ENCODE results near the gene THAP4. TPM values are rescaled to one million over a fixed set of nuclear protein-coding genes. Genes with fewer than 3 reads are reported as not detected.

THAP4 gene
- total and polyA plus RNA-seq, 2 of the 4 experiments (the other 2 are of a cell fraction): 33.9 to 55.1 TPM

GRCh38 chr2:241575624-241576292 is 61.2 kb downstream of the THAP4 start:
- no peak overlapping the region for H3K56ac ChIP-seq (ENCODE audit: extremely low read depth, insufficient read depth, low read length)
- BruUV-seq (replicated peaks): no TSS peak
- H3K4me1 ChIP-seq (ENCODE audit: control insufficient read depth, insufficient read depth, low read length): peaks cover 5% of the 10 kb centered on the region; the same call in 1 of the 2 replicates
- H3K4me2 ChIP-seq (ENCODE audit: low read depth, low read length): no peak overlapping the region
- no peak overlapping the region for H3K9ac ChIP-seq (ENCODE audit: low read depth, low read length)
- no peak overlapping the region for H3K27ac ChIP-seq (ENCODE audit: insufficient read depth, low read length)
- intact Hi-C loops (cut with micrococcal nuclease) (no loop called here), dilution Hi-C loops (cut with HindIII; ENCODE audit: low sequenced_read_pairs, unreplicated experiment) (no loop called here), in situ Hi-C loops (cut with MboI; ENCODE audit: low sequenced_read_pairs) (no loop called here)
- ChIA-PET CTCF (no interaction called here), POLR2A (ENCODE audit: unreplicated experiment) (no interaction called here)
- H4K8ac ChIP-seq (ENCODE audit: low read depth in 2 of 2, low read length in 2 of 2): no peak overlapping the region
- no peak overlapping the region for H2BK15ac ChIP-seq (ENCODE audit: low read depth, low read length)
- no peak overlapping the region for H3K18ac ChIP-seq (ENCODE audit: low read depth, low read length)
- H2AK5ac ChIP-seq (ENCODE audit: low read depth, low read length): no peak overlapping the region
- no peaks in the 10 kb centered on the region; the same call in 1 of the 2 replicates for H3K9me1 ChIP-seq (ENCODE audit: insufficient read depth, low read length)
- H2BK120ac ChIP-seq (ENCODE audit: low read depth, low read length): no peak overlapping the region
- no peak overlapping the region for H3K14ac ChIP-seq (replicated peaks; ENCODE audit: low read depth, low read length)
- H2AFZ ChIP-seq (replicated peaks; ENCODE audit: low read length, poor library complexity): no peak overlapping the region
- peak overlapping the region; percentile 82 for H2AK9ac ChIP-seq (replicated peaks; ENCODE audit: low read depth, low read length, poor library complexity)
- H2BK5ac ChIP-seq (ENCODE audit: low read depth, low read length, poor library complexity, severe bottlenecking): no peak overlapping the region
- WGBS, 2 experiments (ENCODE audit: extremely low coverage in 2 of 2, insufficient read length in 1 of 2): 100% methylated on average over 2 of the region's 5 CpGs; no CpG with 5 or more reads in 1 of the 2 experiments
- no peak overlapping the region for H4K5ac ChIP-seq (ENCODE audit: low read depth, low read length)
- ATAC-seq (ENCODE audit: low read depth) (no peak), DNase-seq (no peak)
- H3K23ac ChIP-seq (ENCODE audit: low read depth, low read length): no peak overlapping the region
- H3K4me3 ChIP-seq (ENCODE audit: insufficient read depth, low read depth, low read length): no peak overlapping the region
- no peak overlapping the region for H4K91ac ChIP-seq (ENCODE audit: insufficient read depth, low read depth, low read length)
- peaks cover 19% of the 10 kb centered on the region for H4K20me1 ChIP-seq (ENCODE audit: insufficient read depth, low read length)
- no peaks in the 10 kb centered on the region for H3K9me3 ChIP-seq (ENCODE audit: control insufficient read depth, insufficient read depth, low read length)
- H3K79me1 ChIP-seq (ENCODE audit: low read depth in 1 of 2, low read length in 2 of 2): no peaks in the 10 kb centered on the region; a peak in 1 of 4 replicates
- H3K27me3 ChIP-seq (ENCODE audit: control insufficient read depth, insufficient read depth, low read length): no peaks in the 10 kb centered on the region
- H3K4ac ChIP-seq (ENCODE audit: low read depth, low read length): no peak overlapping the region
- peaks cover 23% of the 10 kb centered on the region for H3K36me3 ChIP-seq (ENCODE audit: control insufficient read depth, insufficient read depth, low read length)
- no peak for TF ChIP-seq ELK1 (IDR thresholded peaks at IDR 0.05; ENCODE audit: borderline replicate concordance, low read depth, low read length)
- no peak for TF ChIP-seq CTCF (conservative IDR thresholded peaks at IDR 0.05; ENCODE audit: low read depth, low read length)
- no peak for TF ChIP-seq POLR2A (IDR thresholded peaks at IDR 0.05; ENCODE audit: low read depth, low read length)
- TF ChIP-seq MAZ (IDR thresholded peaks at IDR 0.05; ENCODE audit: borderline replicate concordance, low read depth, low read length): no peak
- no peak for TF ChIP-seq CHD1 (IDR thresholded peaks at IDR 0.05; ENCODE audit: low read depth, low read length)
- no peak for TF ChIP-seq RCOR1 (IDR thresholded peaks at IDR 0.05; ENCODE audit: insufficient replicate concordance, low read length)
- TF ChIP-seq MXI1 (IDR thresholded peaks at IDR 0.05; ENCODE audit: borderline replicate concordance, low read depth, low read length): no peak
- no peak for TF ChIP-seq BHLHE40 (IDR thresholded peaks at IDR 0.05; ENCODE audit: low read depth, low read length)
- TF ChIP-seq SMC3 (IDR thresholded peaks at IDR 0.05; ENCODE audit: low read depth, low read length): no peak
- TF ChIP-seq NFE2L2 (IDR thresholded peaks at IDR 0.05; ENCODE audit: low read depth, low read length): no peak
- no peak for TF ChIP-seq USF2 (IDR thresholded peaks at IDR 0.05; ENCODE audit: low read depth, low read length)
- no peak for TF ChIP-seq MAFK (IDR thresholded peaks at IDR 0.05; ENCODE audit: low read depth, low read length)
- TF ChIP-seq RAD21 (IDR thresholded peaks at IDR 0.05; ENCODE audit: low read length): no peak
- no peak overlapping the region for H2BK20ac ChIP-seq (ENCODE audit: low read depth, low read length)
